HG03558 (cell line): ENCODE data around the gene GGT5.
"Not testable (repeated sequence)": the region's sequence is repeated elsewhere in the genome, so short reads cannot be mapped to it uniquely, and the experiment has no call there.

Experiments
- ATAC-seq: cut with Tn5 transposase; IDR thresholded peaks from one replicate; pipeline ENCODE4 v1.9.1; 2021; ENCODE audit warnings: moderate number of reproducible peaks; ENCODE audit not compliant: unreplicated experiment; ENCODE audit errors: extremely low read depth

GGT5 gene

DNA sequence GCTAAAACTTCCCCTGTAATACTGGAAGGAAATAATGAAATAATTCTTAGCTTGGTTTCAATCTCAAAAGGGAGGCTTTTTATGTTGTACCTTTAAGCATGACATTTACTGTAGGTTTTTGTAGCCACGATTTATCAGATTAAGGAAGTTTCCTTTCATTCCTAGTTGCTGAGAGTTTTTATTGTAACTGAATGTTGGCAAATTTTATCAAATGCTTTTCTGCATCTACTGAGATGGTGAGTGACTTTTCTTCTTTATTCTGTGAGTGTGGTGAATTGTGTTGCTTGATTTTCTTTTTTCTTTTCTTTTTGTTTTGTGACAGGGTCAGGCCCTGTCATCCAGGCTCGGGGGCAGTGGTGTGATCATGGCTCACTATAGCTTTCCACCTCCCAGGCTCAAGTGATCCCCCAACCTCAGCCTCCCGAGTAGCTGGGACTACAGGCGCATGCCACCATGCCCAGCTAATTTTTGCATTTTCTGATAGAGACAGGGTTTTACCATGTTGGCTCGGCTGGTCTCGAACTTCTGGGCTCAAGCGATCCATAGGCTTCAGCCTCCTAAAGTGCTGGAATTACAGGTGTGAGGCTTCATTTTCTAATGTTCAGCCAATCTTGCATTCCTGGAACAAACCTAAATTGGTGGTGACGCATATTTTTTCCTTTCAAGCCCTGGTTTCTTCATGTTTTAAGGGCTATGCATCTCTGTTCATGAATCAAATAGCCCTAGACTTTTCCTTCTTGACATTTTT, 37.4 kb downstream of the GGT5 start:
- no peak for ATAC-seq

GRCh38 chr22:24206460-24207263, 38.2 kb downstream of the GGT5 start:
- ATAC-seq = not testable (repeated sequence)

- ATAC-seq = no peak
Observed at GRCh38 chr22:24205438-24206195, 39.3 kb downstream of the GGT5 start.

- ATAC-seq = not testable (repeated sequence)
Observed at GRCh38 chr22:24203856-24204255, 41.0 kb downstream of the GGT5 start.

GRCh38 chr22:24201681-24202614, 42.9 kb downstream of the GGT5 start:
- ATAC-seq = no peak

DNA sequence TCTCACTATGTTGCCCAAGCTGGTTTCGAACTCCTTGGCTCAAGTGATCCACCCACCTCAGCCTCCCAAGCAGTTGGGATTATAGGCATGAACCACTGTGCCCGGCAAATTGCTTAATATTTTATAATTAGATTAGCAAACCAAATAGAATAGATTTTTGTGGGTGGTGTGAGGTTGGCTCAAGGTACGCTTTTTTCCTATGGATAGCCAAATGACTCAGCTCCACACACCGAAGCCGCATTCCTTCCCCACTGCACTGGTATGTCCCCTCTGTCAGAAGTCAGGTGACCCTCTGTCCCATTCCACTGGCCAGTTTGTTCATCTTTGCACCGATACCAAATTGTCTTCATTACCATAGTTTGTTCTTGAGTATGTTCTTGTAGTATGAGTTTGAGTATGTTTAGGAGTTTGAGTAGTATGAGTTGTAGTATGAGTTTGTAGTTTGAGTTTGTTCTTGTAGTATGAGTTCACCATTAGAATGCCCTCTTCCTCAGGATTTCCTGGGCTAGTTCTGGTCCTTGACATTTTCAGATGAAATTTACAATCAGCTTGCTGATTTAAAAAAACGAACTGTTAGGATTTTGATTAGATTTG, 44.2 kb downstream of the GGT5 start:
- ATAC-seq = no peak

DNA sequence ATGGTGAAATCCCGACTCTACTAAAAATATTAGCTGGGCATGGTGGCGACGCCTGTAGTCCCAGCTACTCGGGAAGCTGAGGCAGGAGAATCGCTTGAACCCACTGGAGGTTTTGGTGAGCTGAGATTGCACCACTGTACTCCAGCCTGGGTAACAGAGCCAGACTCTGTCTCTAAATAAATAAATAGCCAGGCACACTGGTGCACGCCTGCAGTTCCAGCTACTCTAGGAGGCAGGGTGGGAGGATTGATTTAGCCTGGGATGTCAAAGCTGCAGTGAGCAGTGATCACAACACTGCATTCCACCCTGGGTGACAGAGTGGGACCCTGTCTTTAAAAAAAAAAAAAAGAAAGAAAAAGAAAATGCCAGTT, 46.2 kb downstream of the GGT5 start:
- ATAC-seq = no peak

DNA sequence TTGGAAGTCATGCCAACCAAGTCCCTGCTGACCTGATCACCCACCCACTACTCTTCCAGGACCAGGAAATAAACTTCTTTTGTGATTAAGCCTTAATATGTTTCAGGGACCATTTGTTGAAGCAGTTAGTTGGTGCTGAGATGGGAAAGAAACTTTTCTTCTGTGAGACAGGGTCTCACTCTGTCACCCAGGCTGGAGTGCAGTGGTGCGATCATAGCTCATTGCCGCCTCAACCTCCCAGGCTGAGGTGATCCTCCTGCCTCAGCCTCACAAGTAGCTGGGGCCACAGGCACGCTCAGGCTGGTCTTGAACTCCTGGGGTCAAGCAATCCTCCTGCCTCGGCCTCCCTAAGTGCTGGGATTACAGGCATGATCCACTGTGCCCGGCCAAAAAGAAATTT, 53.0 kb downstream of the GGT5 start:
- no peak for ATAC-seq

DNA sequence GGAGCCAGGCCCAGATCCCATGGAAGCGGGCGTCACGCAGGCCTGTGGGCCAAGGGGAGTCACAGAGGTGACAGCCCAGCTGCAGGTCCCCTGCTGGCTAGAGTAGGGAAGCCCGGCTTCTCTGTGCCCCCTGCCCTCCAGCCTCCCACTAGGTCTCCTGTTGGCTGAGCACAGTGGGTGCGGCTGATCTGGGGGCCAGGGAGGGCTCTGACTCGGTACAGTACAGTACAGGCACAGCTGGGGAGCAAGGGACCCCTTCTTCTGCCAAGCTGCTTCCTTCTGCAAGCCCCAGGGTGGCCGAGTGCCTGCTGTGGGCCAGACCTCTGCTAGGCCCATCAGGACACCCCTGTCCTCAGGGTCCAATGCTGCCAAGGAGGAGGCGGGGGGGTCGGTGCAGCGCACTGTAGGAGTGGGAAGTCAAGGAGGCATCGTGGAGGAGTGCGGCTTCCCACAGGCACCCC, 53.5 kb downstream of the GGT5 start:
- ATAC-seq = no peak

GRCh38 chr22:24190596-24191208, 54.2 kb downstream of the GGT5 start:
- ATAC-seq = no peak

DNA sequence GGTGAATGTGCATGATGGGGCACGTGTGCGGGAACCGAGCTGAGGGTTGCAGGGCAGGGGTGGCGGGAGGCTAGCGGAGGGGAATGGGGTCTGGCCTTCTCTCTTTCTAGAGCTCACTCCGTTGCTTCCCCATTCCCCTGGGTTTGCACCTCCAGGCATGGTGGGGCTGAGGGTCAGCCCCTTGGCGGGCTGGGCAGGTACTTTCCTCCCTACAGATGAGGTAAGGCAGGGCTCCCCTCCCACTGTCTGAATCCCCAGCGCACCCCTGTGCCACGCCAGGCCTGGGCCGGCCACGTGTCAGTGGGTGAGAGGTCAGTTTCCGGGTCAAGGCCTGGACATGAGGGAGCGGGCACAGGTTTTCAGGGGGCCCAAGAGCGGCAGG, 54.7 kb downstream of the GGT5 start:
- ATAC-seq = no peak

DNA sequence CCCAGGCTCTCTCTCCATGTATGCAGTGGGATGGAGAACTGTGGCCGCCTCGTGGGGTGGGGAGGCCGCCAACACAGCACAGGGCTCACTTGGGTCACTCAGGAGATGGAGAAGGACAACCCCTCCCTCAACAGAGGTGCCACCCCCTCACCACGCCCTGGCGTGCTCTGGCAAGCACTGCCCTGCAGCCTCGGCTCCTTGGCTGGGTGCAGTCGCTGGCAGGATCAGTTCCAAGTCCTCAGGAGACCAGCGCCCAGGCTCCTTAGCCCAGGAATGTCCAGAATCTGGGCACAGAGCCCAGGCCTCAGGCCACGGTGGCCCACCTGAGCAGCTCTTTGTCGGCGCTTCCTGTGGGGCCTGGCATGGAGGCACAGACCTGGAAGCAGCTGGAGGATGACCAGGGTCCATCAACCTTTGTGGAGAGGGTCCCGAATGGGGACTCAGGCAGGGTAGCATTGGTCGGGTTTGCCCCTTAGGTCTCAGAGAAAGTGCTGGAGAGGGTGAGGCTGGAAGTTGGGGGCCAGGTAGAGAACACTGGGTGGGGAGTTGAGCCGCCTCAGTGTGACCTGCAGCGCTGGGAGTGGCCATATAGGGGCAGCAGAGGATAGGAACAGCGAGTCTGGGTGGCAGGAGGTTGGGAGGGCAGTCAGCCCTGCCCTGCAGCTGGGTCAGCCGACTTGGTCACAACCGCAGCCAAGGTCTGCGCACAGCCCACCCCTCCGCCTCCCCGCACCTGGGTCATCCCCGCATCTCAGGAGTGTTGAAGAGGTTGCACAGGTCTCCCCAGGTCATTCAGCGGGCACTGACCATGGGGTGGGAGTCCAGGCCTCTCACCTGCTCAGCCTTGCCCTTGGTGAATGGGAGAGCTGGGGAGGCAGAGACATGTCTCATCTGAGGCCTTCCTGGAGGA, 55.4 kb downstream of the GGT5 start:
- no peak for ATAC-seq

DNA sequence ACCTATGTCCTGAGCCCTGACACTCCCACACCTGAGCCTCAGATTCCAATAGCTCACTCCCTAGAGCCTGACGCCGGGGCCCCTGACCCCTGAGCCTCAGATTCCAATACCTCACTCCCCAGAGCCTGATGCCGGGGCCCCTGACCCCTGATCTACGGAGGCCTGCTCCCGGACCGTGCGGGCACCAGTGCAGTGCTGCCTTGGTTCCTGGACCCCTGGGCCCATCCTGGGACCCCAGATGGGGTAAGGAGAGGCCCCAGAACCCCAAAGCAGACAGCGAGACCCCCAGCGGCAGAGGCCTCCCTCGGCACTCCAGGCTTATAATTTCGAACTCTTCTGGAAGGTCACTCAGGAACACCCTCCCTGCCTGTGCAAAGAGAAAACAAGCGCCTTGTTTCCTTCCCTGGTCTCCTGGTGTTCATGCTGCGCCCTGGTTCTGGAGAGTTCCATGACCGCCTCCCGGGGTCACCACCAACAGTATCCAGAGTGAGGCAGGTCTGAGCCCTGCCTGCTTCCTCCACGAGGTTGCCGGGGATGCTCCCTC, 56.1 kb downstream of the GGT5 start:
- ATAC-seq = no peak

GRCh38 chr22:24187731-24188644, 56.9 kb downstream of the GGT5 start:
- ATAC-seq = no peak

DNA sequence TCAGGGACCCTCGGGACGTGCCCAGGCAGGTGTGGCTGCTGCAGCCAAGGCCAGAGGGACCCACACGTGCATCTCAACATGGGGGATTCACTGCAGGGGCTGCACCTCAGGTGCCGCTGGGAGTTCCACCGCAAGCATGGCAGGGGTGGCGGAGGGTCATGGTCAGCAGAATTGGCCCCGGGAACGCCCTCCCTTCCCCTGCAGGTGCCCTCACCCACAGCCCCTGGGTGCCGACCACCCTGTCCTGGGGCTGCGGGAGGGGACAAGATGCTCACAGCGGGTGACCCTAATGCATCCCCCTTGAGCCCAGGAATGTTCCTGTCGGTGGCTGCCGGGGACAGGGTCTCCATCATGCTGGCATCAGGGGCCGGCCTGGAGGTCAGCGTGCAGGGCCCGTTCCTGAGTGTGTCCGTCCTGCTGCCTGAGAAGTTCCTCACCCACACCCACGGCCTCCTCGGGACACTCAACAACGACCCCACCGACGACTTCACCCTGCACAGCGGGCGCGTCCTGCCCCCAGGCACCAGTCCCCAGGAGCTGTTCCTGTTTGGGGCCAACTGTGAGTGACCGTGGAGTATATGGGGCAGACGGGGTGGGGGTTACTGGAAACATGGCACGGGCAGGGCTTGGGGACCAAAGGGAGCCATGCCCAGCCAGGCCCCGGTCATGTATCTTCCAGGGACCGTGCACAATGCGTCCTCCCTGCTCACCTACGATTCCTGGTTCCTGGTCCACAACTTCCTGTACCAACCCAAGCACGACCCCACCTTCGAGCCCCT, 57.8 kb downstream of the GGT5 start:
- ATAC-seq = no peak

GRCh38 chr22:24186352-24186740, 58.5 kb downstream of the GGT5 start:
- no peak for ATAC-seq
